ENCODE measurements around the gene KMT2A. TPM values are rescaled to one million over a fixed set of nuclear protein-coding genes. Genes with fewer than 3 reads are reported as not detected.

KMT2A gene
- total RNA-seq, 2 donors from 2014 or later, result 33.8 to 45.1 TPM

DNA sequence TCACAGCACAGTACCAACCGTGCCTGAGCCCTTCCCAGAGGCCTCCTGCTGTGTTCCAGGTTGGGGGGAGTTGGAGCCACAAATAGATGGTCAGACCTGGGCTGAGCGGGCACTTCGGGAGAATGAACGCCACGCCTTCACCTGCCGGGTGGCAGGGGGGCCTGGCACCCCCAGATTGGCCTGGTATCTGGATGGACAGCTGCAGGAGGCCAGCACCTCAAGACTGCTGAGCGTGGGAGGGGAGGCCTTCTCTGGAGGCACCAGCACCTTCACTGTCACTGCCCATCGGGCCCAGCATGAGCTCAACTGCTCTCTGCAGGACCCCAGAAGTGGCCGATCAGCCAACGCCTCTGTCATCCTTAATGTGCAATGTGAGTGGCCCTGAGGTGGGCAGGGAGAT, 95.8 kb downstream of the KMT2A start:
- H3K27ac ChIP-seq, result no peak overlapping the region
- H3K4me1 ChIP-seq, result peaks cover 14% of the 10 kb centered on the region
- H3K9me3 ChIP-seq, result no peaks in the 10 kb centered on the region
- H3K4me3 ChIP-seq, result peak overlapping the region; percentile 77
- H3K27me3 ChIP-seq, result no peaks in the 10 kb centered on the region
- intact Hi-C loops (cut with DNase I), result no loop called here
- DNase-seq, result no peak
- TF ChIP-seq, protein P1, sequence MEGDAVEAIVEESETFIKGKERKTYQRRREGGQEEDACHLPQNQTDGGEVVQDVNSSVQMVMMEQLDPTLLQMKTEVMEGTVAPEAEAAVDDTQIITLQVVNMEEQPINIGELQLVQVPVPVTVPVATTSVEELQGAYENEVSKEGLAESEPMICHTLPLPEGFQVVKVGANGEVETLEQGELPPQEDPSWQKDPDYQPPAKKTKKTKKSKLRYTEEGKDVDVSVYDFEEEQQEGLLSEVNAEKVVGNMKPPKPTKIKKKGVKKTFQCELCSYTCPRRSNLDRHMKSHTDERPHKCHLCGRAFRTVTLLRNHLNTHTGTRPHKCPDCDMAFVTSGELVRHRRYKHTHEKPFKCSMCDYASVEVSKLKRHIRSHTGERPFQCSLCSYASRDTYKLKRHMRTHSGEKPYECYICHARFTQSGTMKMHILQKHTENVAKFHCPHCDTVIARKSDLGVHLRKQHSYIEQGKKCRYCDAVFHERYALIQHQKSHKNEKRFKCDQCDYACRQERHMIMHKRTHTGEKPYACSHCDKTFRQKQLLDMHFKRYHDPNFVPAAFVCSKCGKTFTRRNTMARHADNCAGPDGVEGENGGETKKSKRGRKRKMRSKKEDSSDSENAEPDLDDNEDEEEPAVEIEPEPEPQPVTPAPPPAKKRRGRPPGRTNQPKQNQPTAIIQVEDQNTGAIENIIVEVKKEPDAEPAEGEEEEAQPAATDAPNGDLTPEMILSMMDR (IDR thresholded peaks at IDR 0.05), result no peak
- H3K9ac ChIP-seq (ENCODE audit: low read depth in 2 of 2, low read length in 2 of 2), result peak overlapping the region in 1 of 2 donors; percentile 27
- H3K36me3 ChIP-seq, result no peaks in the 10 kb centered on the region

GRCh38 chr11:118532852-118533768, 96.8 kb downstream of the KMT2A start:
- H3K36me3 ChIP-seq, result no peaks in the 10 kb centered on the region
- H3K9ac ChIP-seq (ENCODE audit: low read depth in 2 of 2, low read length in 2 of 2), result no peak overlapping the region
- H3K27me3 ChIP-seq, result no peaks in the 10 kb centered on the region
- TF ChIP-seq, protein P1 (IDR thresholded peaks at IDR 0.05), result no peak
- intact Hi-C loops (cut with DNase I), result no loop called here
- no peak overlapping the region for H3K4me3 ChIP-seq
- no peak overlapping the region for H3K27ac ChIP-seq
- H3K9me3 ChIP-seq, result no peaks in the 10 kb centered on the region
- no peak for DNase-seq
- H3K4me1 ChIP-seq, result peaks cover 14% of the 10 kb centered on the region

GRCh38 chr11:118533769-118534729, 97.8 kb downstream of the KMT2A start:
- TF ChIP-seq, protein P1 (IDR thresholded peaks at IDR 0.05), result no peak
- H3K27me3 ChIP-seq, result no peaks in the 10 kb centered on the region
- H3K9ac ChIP-seq (ENCODE audit: low read depth in 2 of 2, low read length in 2 of 2), result no peak overlapping the region
- no peaks in the 10 kb centered on the region for H3K9me3 ChIP-seq
- H3K36me3 ChIP-seq, result no peaks in the 10 kb centered on the region
- H3K27ac ChIP-seq, result no peak overlapping the region
- intact Hi-C loops (cut with DNase I), result no loop called here
- peaks cover 14% of the 10 kb centered on the region for H3K4me1 ChIP-seq
- DNase-seq, result no peak
- H3K4me3 ChIP-seq, result no peak overlapping the region

DNA sequence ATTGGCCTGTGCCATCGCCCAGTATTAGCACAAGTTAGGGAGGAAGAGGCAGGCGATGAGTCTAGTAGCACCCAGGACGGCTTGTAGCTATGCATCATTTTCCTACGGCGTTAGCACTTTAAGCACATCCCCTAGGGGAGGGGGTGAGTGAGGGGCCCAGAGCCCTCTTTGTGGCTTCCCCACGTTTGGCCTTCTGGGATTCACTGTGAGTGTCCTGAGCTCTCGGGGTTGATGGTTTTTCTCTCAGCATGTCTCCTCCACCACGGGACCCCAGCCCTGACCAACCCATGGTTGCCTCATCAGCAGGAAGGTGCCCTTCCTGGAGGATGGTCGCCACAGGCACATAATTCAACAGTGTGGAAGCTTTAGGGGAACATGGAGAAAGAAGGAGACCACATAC, 99.0 kb downstream of the KMT2A start:
- intact Hi-C loops (cut with DNase I), result no loop called here
- Histone ChIP-seq H3K27ac (no peak overlapping the region), H3K9me3 (no peaks in the 10 kb centered on the region), H3K27me3 (no peaks in the 10 kb centered on the region), H3K4me1 (peaks cover 5% of the 10 kb centered on the region), H3K4me3 (no peak overlapping the region), H3K9ac (ENCODE audit: low read depth in 2 of 2, low read length in 2 of 2) (no peak overlapping the region), H3K36me3 (no peaks in the 10 kb centered on the region)
- no peak for DNase-seq
- TF ChIP-seq, protein P1 (IDR thresholded peaks at IDR 0.05), result no peak

DNA sequence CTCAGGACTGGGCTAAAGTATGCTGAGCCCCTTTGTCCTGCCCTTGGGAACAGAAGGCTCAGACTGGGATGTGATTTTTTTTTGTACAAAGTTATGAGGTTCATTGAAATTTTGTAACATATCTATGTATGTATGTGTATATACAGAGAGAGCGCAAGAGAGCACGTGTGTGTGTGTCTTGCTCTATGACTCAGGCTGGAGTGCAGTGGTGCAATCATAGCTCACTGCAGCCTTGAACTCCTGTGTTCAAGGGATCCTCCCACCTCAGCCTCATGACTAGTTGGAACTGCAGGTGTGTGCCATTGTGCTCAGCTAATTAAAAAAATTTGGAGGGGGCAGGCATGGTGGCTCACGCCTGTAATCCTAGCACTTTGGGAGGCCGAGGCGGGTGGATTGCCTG, 100.4 kb downstream of the KMT2A start:
- H3K4me3 ChIP-seq, result no peak overlapping the region
- no peaks in the 10 kb centered on the region for H3K36me3 ChIP-seq
- intact Hi-C loops (cut with DNase I), result no loop called here
- no peaks in the 10 kb centered on the region for H3K4me1 ChIP-seq
- no peaks in the 10 kb centered on the region for H3K9me3 ChIP-seq
- H3K27ac ChIP-seq, result no peak overlapping the region
- H3K27me3 ChIP-seq, result no peaks in the 10 kb centered on the region
- H3K9ac ChIP-seq (ENCODE audit: low read depth in 2 of 2, low read length in 2 of 2), result no peak overlapping the region
- no peak for DNase-seq
- TF ChIP-seq, protein P1 (IDR thresholded peaks at IDR 0.05), result no peak
